Activated CD8-positive, alpha-beta memory T cell treated with anti-CD3 and anti-CD28 coated beads for 24 hours (primary cell): ENCODE data around the gene COTL1.
A peak's percentile ranks its signal among the peaks of the same experiment; 100 is the strongest.

Experiments
- DNase-seq: peaks from one replicate; pipeline ENCODE4 v3.0.0-alpha.2; 2020

Gene COTL1

GRCh38 chr16:84617791-84618580 is at the start of gene COTL1:
TSS of gene COTL1 (minus strand) at chr16:84618078. CDS start at chr16:84617914, 164 bp downstream.
- peak; percentile 96 for DNase-seq

GRCh38 chr16:84665843-84666242 is 48.0 kb upstream of the COTL1 start:
- no peak for DNase-seq

GRCh38 chr16:84665359-84665758 is 47.5 kb upstream of the COTL1 start:
- no peak for DNase-seq

- no peak for DNase-seq
These were observed 45.7 kb upstream of the COTL1 start for GRCh38 chr16:84663433-84664101.

- DNase-seq, result no peak
These were observed 44.6 kb upstream of the COTL1 start for GRCh38 chr16:84662471-84662870.

- DNase-seq, result no peak
These were observed 43.7 kb upstream of the COTL1 start for GRCh38 chr16:84661418-84662060.

GRCh38 chr16:84660973-84661372 is 43.1 kb upstream of the COTL1 start:
- no peak for DNase-seq

- no peak for DNase-seq
These were observed 41.9 kb upstream of the COTL1 start for GRCh38 chr16:84659656-84660300.

- no peak for DNase-seq
These were observed 40.8 kb upstream of the COTL1 start for GRCh38 chr16:84658690-84659089.

GRCh38 chr16:84657229-84657837 is 39.5 kb upstream of the COTL1 start:
- DNase-seq, result no peak

- no peak for DNase-seq
These were observed 38.8 kb upstream of the COTL1 start for GRCh38 chr16:84656649-84657048.

- no peak for DNase-seq
These were observed 37.1 kb upstream of the COTL1 start for GRCh38 chr16:84654998-84655397.

GRCh38 chr16:84654238-84654637 is 36.4 kb upstream of the COTL1 start:
- DNase-seq, result no peak

GRCh38 chr16:84652566-84652965 is 34.7 kb upstream of the COTL1 start:
- DNase-seq, result no peak

GRCh38 chr16:84650062-84650991 is 32.4 kb upstream of the COTL1 start:
- no peak for DNase-seq

- DNase-seq, result no peak
These were observed 31.6 kb upstream of the COTL1 start for GRCh38 chr16:84649511-84649861.

- DNase-seq, result peak; percentile 77
These were observed 31.0 kb upstream of the COTL1 start for GRCh38 chr16:84648595-84649510.

GRCh38 chr16:84647828-84648594 is 30.1 kb upstream of the COTL1 start, which contains the start of gene KLHL36:
TSS of gene KLHL36 (plus strand) at chr16:84648511. CDS start at chr16:84650868, 2,357 bp downstream.
- DNase-seq, result peak; percentile 89

GRCh38 chr16:84643674-84644073 is 25.8 kb upstream of the COTL1 start:
- no peak for DNase-seq

GRCh38 chr16:84643180-84643583 is 25.3 kb upstream of the COTL1 start:
- no peak for DNase-seq
